ENCODE results near the gene PARP6. TPM values are rescaled to one million over a fixed set of nuclear protein-coding genes. Genes with fewer than 3 reads are reported as not detected.
"Not testable (repeated sequence)": the region's sequence is repeated elsewhere in the genome, so short reads cannot be mapped to it uniquely, and the experiment has no call there.

Gene PARP6
- total RNA-seq, 1 donor from 2014 or later = 72.0 TPM

GRCh38 chr15:72281713-72282112 lies 9.4 kb upstream of the PARP6 start:
- intact Hi-C loops (cut with micrococcal nuclease) = no loop called here

- intact Hi-C loops (cut with micrococcal nuclease) = no loop called here
Observed at GRCh38 chr15:72280751-72281150, 8.4 kb upstream of the PARP6 start.

GRCh38 chr15:72278737-72279136 lies 6.4 kb upstream of the PARP6 start:
- intact Hi-C loops (cut with micrococcal nuclease) = no loop called here

- intact Hi-C loops (cut with micrococcal nuclease) = no loop called here
Observed at GRCh38 chr15:72276326-72276700, 4.0 kb upstream of the PARP6 start.

- intact Hi-C loops (cut with micrococcal nuclease) = not testable (repeated sequence)
Observed at GRCh38 chr15:72275635-72276325, 3.4 kb upstream of the PARP6 start.

GRCh38 chr15:72272997-72273352 lies 621 bp upstream of the PARP6 start:
- intact Hi-C loops (cut with micrococcal nuclease) = loop anchor here (1.0 to 2.0 kb wide), 11 partner anchors 33 to 510 kb away; partner anchors contain the start of genes ADPGK, BBS4, CELF6 and HEXA

GRCh38 chr15:72271895-72272212 lies 500 bp downstream of the PARP6 start:
- intact Hi-C loops (cut with micrococcal nuclease) = loop anchor here (1.0 to 2.0 kb wide), 11 partner anchors 34 to 511 kb away; partner anchors contain the start of genes ADPGK, BBS4, CELF6 and HEXA

GRCh38 chr15:72271221-72271620 lies 1.1 kb downstream of the PARP6 start:
- intact Hi-C loops (cut with micrococcal nuclease) = no loop called here

- intact Hi-C loops (cut with micrococcal nuclease) = no loop called here
Observed at GRCh38 chr15:72269739-72270138, 2.6 kb downstream of the PARP6 start.

- intact Hi-C loops (cut with micrococcal nuclease) = no loop called here
Observed at GRCh38 chr15:72265031-72265430, 7.3 kb downstream of the PARP6 start.

- intact Hi-C loops (cut with micrococcal nuclease) = no loop called here
Observed at GRCh38 chr15:72252663-72253299, 19.6 kb downstream of the PARP6 start.

- intact Hi-C loops (cut with micrococcal nuclease) = no loop called here
Observed at GRCh38 chr15:72249142-72249810, 23.1 kb downstream of the PARP6 start.

GRCh38 chr15:72248514-72248913 lies 23.8 kb downstream of the PARP6 start:
- intact Hi-C loops (cut with micrococcal nuclease) = no loop called here

GRCh38 chr15:72242775-72243370 lies 29.5 kb downstream of the PARP6 start:
- intact Hi-C loops (cut with micrococcal nuclease) = no loop called here

- intact Hi-C loops (cut with micrococcal nuclease) = no loop called here
Observed at GRCh38 chr15:72239652-72240051, 32.7 kb downstream of the PARP6 start.

- intact Hi-C loops (cut with micrococcal nuclease) = no loop called here
Observed at GRCh38 chr15:72238586-72238985, 33.8 kb downstream of the PARP6 start.

- intact Hi-C loops (cut with micrococcal nuclease) = loop anchor here (1.0 kb wide), 2 partner anchors 12 to 34 kb away; partner anchors contain the start of gene PARP6
Observed at GRCh38 chr15:72237853-72238224, 34.5 kb downstream of the PARP6 start.

- intact Hi-C loops (cut with micrococcal nuclease) = loop anchor here (1.0 kb wide), 2 partner anchors 11 to 35 kb away; partner anchors contain the start of gene PARP6
Observed at GRCh38 chr15:72237029-72237852, 35.1 kb downstream of the PARP6 start.

GRCh38 chr15:72236381-72237003 lies 35.9 kb downstream of the PARP6 start:
- intact Hi-C loops (cut with micrococcal nuclease) = loop anchor here (1.0 kb wide), 2 partner anchors 10 to 36 kb away; partner anchors contain the start of gene PARP6

- intact Hi-C loops (cut with micrococcal nuclease) = no loop called here
Observed at GRCh38 chr15:72235298-72235697, 37.1 kb downstream of the PARP6 start.

- intact Hi-C loops (cut with micrococcal nuclease) = loop anchor here (5.0 kb wide), 1 partner anchor 819 kb away; the partner anchor contains the start of gene NEO1
Observed at GRCh38 chr15:72233769-72234168, 38.6 kb downstream of the PARP6 start.

Data from T-helper 1 cell treated with Interleukin-12 subunit alpha and Interleukin-12 subunit beta and Interleukin-4 antibody, amounts not matched to agents 30 ng/mL and 1 ng/mL, for 36 hours (primary cell).